HG02759 (cell line): ENCODE data around the gene CACNA1B.
"Not testable (repeated sequence)": the region's sequence is repeated elsewhere in the genome, so short reads cannot be mapped to it uniquely, and the experiment has no call there.

Experiments
- ATAC-seq: cut with Tn5 transposase; IDR thresholded peaks from one replicate; pipeline ENCODE4 v1.9.1; 2021; ENCODE audit warnings: mild to moderate bottlenecking, moderate library complexity; ENCODE audit not compliant: unreplicated experiment

CACNA1B gene

GRCh38 chr9:137884547-137884946 lies 7.0 kb downstream of the CACNA1B start:
- ATAC-seq = not testable (repeated sequence)

- ATAC-seq = not testable (repeated sequence)
These were observed 7.5 kb downstream of the CACNA1B start for GRCh38 chr9:137885121-137885520.

GRCh38 chr9:137888621-137889020 lies 11.0 kb downstream of the CACNA1B start:
- not testable (repeated sequence) for ATAC-seq

DNA sequence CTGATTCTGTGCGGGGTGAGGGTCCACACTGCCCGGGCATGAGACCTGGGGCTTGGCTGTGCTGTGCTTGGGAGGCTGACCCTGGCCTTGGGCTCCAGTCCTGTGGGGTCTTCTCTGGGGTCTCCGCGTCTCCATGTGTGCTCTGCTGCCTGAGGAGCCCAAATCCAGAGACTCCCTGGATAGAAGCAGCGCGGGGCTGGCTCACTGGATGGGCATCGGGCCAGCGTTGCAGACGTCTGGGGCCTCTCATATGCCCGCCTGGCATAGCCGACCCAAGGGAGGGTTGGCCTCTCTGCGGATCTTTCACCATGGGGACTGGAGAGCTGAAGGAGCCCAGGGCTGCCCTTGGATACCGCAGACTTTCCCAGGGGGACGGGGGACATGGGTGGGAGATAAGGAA lies 12.4 kb downstream of the CACNA1B start:
- ATAC-seq = not testable (repeated sequence)

DNA sequence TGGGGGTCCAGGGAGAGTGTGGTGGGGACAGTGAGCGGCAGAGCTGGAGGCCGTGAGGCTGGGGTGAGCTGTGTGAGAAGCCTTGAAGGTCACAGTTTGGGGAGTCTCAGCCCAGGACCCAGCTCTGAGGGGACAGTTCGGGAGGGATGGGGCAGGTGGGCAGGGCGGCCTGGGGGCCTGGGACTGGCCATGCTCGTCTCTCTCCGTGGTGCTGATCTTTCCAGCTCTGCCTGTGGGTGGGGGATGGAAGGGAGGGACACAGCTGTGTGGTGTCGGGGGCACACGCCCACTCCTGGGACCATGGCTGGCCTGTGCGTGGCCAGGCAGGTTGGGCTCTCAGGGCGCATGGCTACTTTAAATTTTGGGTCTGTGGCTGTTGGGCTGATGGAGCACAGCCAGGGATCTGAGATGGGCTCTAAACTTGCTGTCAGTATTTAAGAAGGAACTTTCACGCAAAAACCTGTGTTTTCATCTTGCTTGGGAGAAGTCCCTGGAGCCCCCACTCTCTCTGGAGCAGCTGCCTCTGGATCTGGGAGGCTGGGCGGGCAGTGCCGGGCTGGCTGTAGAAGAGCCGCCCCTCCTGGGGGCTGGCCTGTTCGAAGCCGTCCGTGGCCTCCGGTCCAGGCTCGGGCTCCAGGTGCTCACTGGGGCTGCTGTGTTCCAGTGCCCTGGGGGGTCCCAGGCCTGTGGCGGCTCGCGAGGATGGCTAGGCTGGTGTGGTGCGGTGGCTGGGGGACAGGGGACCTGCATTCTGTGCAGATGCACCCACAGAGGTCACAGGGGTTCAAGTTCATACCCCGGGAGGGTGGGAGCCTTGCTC lies 13.4 kb downstream of the CACNA1B start:
- not testable (repeated sequence) for ATAC-seq

GRCh38 chr9:137891588-137892423 lies 14.2 kb downstream of the CACNA1B start:
- ATAC-seq = no peak

GRCh38 chr9:137892424-137893191 lies 15.0 kb downstream of the CACNA1B start:
- no peak for ATAC-seq

GRCh38 chr9:137893670-137894069 lies 16.1 kb downstream of the CACNA1B start:
- ATAC-seq = no peak

- no peak for ATAC-seq
These were observed 22.2 kb downstream of the CACNA1B start for GRCh38 chr9:137899551-137900360.

- no peak for ATAC-seq
These were observed 23.2 kb downstream of the CACNA1B start for GRCh38 chr9:137900584-137901310.

- ATAC-seq = no peak
These were observed 25.1 kb downstream of the CACNA1B start for GRCh38 chr9:137902646-137903045.

GRCh38 chr9:137905740-137906139 lies 28.2 kb downstream of the CACNA1B start:
- ATAC-seq = no peak

DNA sequence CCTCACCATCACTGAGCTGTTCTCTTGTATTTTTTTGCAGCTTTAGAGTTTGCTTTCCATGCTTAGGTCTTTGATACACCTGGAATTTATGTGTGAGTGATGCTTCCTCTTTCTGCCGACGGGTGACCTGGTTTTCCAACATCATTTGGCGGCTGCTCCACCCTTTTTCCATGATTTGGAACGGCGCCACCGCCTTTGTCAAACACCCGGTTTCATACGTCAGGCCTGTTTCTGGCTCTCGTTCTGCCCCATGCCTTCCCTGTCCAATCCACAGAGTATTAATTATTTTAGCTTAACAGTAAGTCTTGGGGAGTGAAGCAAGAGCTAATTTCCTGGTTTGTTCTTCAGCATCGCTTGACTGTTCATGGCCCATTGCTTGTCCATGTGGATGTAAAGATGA lies 30.2 kb downstream of the CACNA1B start:
- ATAC-seq = no peak

DNA sequence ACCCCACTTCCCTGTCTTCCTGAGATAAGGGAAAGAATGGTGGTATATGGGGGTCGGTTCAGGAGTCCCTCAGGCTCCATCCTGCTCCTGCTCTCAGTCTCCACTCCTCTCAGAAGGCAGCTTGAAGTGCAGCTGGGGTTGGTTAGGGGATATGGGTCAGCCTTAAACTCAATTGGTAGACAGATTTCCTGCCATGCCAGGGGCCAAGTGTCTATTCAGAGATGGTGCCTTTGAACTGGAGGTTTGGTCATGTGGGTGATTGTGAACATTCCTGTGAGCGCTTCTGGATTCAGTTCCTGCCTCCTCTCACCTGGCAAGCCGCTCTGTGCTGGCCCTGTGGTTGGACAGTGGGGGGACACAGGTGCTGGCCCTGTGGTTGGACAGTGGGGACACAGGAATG lies 35.1 kb downstream of the CACNA1B start:
- ATAC-seq = no peak

DNA sequence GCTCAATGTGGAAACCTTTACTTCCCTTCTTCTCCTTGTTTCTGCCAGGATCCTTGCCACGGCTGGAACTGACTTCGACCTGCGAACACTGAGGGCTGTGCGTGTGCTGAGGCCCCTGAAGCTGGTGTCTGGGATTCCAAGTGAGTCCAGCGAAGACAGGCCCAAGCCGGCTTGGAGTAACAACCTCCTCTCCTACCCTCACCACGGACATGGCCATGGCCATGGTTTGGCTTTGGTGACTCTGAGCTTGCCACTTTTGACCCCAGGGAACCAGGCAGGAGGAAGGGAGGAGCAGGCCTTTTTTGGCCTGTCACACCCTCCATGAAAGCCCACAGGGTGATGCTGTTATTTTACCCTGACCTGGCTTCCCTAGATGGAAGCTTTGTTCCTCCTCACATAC lies 35.5 kb downstream of the CACNA1B start:
- ATAC-seq = no peak

DNA sequence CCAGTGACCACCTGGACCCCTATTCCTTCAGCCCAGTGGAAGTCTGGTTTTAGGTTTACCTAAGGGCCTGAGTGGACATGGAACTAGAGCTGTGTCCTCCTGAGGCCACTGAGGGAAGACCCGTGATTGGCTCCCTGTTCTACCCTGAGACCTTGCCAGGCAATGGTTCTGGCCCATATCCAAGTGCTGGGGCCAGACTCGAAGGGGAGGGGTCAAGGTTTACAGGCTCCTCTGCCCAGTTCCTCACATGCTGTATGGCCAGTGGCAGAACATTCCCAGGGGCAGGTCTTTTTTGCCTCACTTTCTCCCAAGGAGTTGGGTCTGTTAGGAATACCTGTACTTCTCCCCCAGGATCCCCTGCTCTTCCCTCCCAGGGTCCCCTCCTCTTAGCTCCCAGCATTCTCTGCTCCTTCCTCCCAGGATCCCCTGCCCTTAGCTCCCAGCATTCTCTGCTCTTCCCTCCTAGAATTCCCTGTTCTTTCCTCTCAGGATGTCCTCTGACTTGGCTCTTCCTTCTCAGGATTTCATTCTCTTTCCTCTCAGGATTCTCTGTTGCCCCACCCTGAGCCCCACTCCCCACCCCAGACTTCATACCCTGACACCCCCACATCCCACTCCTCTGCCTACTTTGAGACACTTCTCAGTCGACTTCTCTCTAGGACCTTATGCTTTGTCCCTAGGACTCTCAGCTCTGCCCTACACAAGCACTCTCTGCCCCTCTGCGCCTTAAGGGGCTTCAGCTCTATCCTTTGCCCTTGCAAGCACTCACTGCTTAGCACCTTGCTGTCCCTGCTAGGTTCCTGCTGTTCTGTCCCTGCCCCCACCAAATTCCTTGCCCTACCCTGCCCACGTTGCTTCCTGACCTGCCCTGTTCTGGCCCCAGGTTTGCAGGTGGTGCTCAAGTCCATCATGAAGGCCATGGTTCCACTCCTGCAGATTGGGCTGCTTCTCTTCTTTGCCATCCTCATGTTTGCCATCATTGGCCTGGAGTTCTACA lies 36.5 kb downstream of the CACNA1B start:
- no peak for ATAC-seq

DNA sequence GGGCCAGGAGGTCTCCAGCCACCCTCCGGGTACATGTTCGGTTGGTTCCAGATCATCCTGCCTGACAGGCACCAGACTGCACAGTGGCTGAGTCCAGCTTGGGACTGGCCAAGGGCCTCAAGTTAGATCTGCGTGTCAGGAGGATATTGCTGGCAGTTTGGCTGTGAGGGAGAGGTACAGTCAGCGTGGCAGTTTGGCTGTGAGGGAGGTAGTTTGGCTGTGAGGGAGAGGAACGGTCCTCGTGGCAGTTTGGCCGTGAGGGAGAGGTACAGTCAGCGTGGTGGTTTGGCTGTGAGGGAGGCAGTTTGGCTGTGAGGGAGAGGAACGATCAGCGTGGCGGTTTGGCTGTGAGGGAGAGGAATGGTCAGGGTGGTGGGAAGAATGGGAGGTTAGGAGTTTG lies 39.0 kb downstream of the CACNA1B start:
- ATAC-seq = no peak

DNA sequence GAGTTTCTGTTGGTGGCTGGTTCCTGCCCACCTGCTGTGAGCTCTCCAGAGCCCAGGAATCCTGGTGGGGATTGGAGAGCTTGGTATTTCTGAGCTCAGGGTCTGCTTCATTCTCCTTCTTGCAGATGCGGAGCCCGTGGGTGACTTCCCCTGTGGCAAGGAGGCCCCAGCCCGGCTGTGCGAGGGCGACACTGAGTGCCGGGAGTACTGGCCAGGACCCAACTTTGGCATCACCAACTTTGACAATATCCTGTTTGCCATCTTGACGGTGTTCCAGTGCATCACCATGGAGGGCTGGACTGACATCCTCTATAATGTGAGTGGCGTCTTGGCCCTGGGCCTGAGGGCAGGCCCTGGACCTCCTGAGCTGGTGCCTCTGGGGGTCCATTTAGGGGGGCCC lies 39.5 kb downstream of the CACNA1B start:
- ATAC-seq = no peak

DNA sequence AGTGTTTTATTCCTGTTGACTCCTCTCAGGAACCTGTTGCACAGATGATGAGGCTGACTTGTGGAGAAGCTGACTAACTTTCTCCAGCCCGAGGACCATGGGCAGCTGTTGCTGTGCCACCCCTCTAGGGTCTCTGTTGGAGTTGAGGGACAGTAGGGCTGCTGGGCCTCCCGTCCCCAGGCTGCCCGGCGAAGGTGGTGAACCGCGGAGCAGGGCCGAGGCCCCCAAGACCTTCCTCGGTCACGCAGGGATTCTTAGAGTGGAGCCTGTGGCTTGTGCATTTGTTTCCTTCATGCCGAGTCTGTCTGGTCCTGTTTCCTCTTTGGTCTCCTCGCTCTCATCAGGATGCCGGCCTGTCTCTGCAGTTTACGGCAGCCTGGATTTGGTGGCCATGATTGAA lies 40.2 kb downstream of the CACNA1B start:
- ATAC-seq = no peak
